Liver (tissue), 3 donors: ENCODE data around the gene LBH.

Experiments used
- ATF3 ChIP-seq: IDR thresholded peaks from 2 replicates; pipeline ENCODE4 v1.6.1; 2016; ENCODE audit warnings: antibody characterized with exemption
- CTCF ChIP-seq: fragments of 150-350 bp; IDR thresholded peaks from 2 replicates; pipeline ENCODE4 v1.5.1; 2017; ENCODE audit warnings: improper control_type of control experiment, low read depth, low read length; ENCODE audit not compliant: missing input control
- EGR1 ChIP-seq, 2 donors: IDR thresholded peaks; 2 replicates each; pipeline ENCODE4 v1.6.1; 2016 to 2018; ENCODE audit warnings: antibody characterized with exemption in 2 of 2, low read depth in 2 of 2
- FOXA1 ChIP-seq: IDR thresholded peaks from 2 replicates; pipeline ENCODE4 v1.6.1; 2016; ENCODE audit warnings: antibody characterized with exemption
- JUND ChIP-seq, 2 donors: IDR thresholded peaks; 2 replicates each; pipeline ENCODE4 v1.6.1; 2016; ENCODE audit warnings: antibody characterized with exemption in 2 of 2
- RAD21 ChIP-seq, 2 donors: IDR thresholded peaks; 2 replicates each; pipeline ENCODE4 v1.6.1; 2016; ENCODE audit warnings: antibody characterized with exemption in 2 of 2, mild to moderate bottlenecking in 2 of 2
- REST ChIP-seq: IDR thresholded peaks from 2 replicates; pipeline ENCODE4 v1.6.1; 2016; ENCODE audit warnings: antibody characterized with exemption, mild to moderate bottlenecking
- RXRA ChIP-seq, 2 donors: IDR thresholded peaks; 2 replicates each; pipeline ENCODE4 v1.6.1; 2017 to 2018; ENCODE audit warnings: antibody characterized with exemption in 2 of 2, mild to moderate bottlenecking in 1 of 2
- TAF1 ChIP-seq: conservative IDR thresholded peaks from 2 replicates; pipeline ENCODE4 v1.6.1; 2016; ENCODE audit warnings: antibody characterized with exemption, mild to moderate bottlenecking
- YY1 ChIP-seq: IDR thresholded peaks from 2 replicates; pipeline ENCODE4 v1.6.1; 2016; ENCODE audit warnings: antibody characterized with exemption, mild to moderate bottlenecking
- TF ChIP-seq, protein P1 (sequence below): IDR thresholded peaks from 2 replicates; pipeline ENCODE4 v1.6.1; 2016; ENCODE audit warnings: antibody characterized with exemption
- donor health status: healthy.
- donor health status: healthy.

GRCh38 chr2:30253873-30254684 is 22.7 kb downstream of the LBH start:
- TF ChIP-seq CTCF (no peak), RXRA (IDR thresholded peaks at IDR 0.05) (no peak), TAF1 (no peak), YY1 (no peak), JUND (IDR thresholded peaks at IDR 0.05) (no peak), EGR1 (IDR thresholded peaks at IDR 0.05; ENCODE audit: low read depth in 2 of 2) (no peak), RAD21 (IDR thresholded peaks at IDR 0.05) (no peak), REST (no peak), ATF3 (no peak), FOXA1 (no peak)
- TF ChIP-seq, protein P1, sequence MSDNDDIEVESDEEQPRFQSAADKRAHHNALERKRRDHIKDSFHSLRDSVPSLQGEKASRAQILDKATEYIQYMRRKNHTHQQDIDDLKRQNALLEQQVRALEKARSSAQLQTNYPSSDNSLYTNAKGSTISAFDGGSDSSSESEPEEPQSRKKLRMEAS = no peak
